GM12878 (cell line): Measurements from ENCODE around the gene VEPH1. TPM values are rescaled to one million over a fixed set of nuclear protein-coding genes. Genes with fewer than 3 reads are reported as not detected.

ENCODE experiments used
- ATAC-seq: fragments of 200-7000 bp; cut with Tn5 transposase; 3 replicates; pipeline ENCODE4 v1.9.1; 2020; ENCODE audit warnings: mild to moderate bottlenecking, moderate library complexity
- BruUV-seq: library from RNA; stranded (reverse); fragments of 400-500 nt; replicated peaks from 2 replicates; lab custom pipeline; 2021; lab: Mats Ljungman, UMichigan
- CTCF ChIA-PET: fragments of 300-600 bp; sonication (Branson Sonifier 250); formaldehyde crosslinking; extraction: SDS; loops from one replicate; lab custom pipeline; 2021; ENCODE audit warnings: inconsistent platforms; lab: Yijun Ruan, JAX
- POLR2A ChIA-PET: fragments of 350-600 bp; formaldehyde crosslinking; extraction: SDS; loops from one replicate; lab custom pipeline; 2021; ENCODE audit warnings: inconsistent platforms; lab: Charles Lee
- RAD21 ChIA-PET: fragments of 300-600 bp; sonication (Branson Sonifier 250); formaldehyde crosslinking; loops from one replicate; lab custom pipeline; 2023; ENCODE audit warnings: antibody characterized with exemption; ENCODE audit not compliant: unreplicated experiment; lab: Charles Lee
- SMC1A ChIA-PET: fragments of 300-600 bp; sonication (Branson Sonifier 250); formaldehyde crosslinking; loops from one replicate; lab custom pipeline; 2023; ENCODE audit not compliant: unreplicated experiment, uncharacterized antibody; lab: Charles Lee
- DNase-seq: peaks from one replicate; pipeline ENCODE4 v3.0.0-alpha.2; 2011; ENCODE audit warnings: low read depth, low spot score
- FAIRE-seq: peaks from 3 replicates; lab custom pipeline; 2011; peaks lifted over from hg19 to GRCh38; lab: Jason Lieb, UNC
- H2AFZ ChIP-seq: 2 replicates; pipeline ENCODE4 v1.6.0; 2011; ENCODE audit warnings: low read depth, low read length, control low read depth; ENCODE audit not compliant: control insufficient read depth
- H3K27ac ChIP-seq: 2 replicates; pipeline ENCODE4 v1.5.1; 2011; ENCODE audit warnings: control low read depth; ENCODE audit not compliant: control insufficient read depth, insufficient read depth
- H3K27me3 ChIP-seq, 2 experiments: replicated peaks in 1 of 2; 2 replicates each; pipeline versions ENCODE4 v1.6.0 to v1.6.1; 2011; ENCODE audit warnings: low read length in 1 of 2; ENCODE audit not compliant: control insufficient read depth in 2 of 2, insufficient read depth in 2 of 2
- H3K36me3 ChIP-seq, 2 experiments: 2 replicates each; pipeline ENCODE4 v1.5.1; 2011; ENCODE audit warnings: low read length in 1 of 2; ENCODE audit not compliant: control insufficient read depth in 2 of 2, insufficient read depth in 2 of 2
- H3K4me1 ChIP-seq: 2 replicates; pipeline ENCODE4 v1.6.1; 2011; ENCODE audit warnings: mild to moderate bottlenecking, low read length, moderate library complexity, mixed read lengths; ENCODE audit not compliant: control insufficient read depth, insufficient read depth
- H3K4me2 ChIP-seq: 2 replicates; pipeline ENCODE4 v1.6.0; 2011; ENCODE audit warnings: control low read depth; ENCODE audit not compliant: control insufficient read depth, insufficient read depth
- H3K4me3 ChIP-seq: fragments of 200-600 bp; sonication (generic); 2 replicates; pipeline ENCODE4 v1.5.1; 2016
- H3K79me2 ChIP-seq: 2 replicates; pipeline ENCODE4 v1.6.0; 2011; ENCODE audit warnings: low read length; ENCODE audit not compliant: control insufficient read depth, insufficient read depth
- H3K9ac ChIP-seq: 2 replicates; pipeline ENCODE4 v1.8.0; 2011; ENCODE audit warnings: low read length, control low read depth, mixed read lengths; ENCODE audit not compliant: control insufficient read depth, insufficient read depth
- H3K9me3 ChIP-seq: replicated peaks from 3 replicates; pipeline ENCODE4 v1.5.1; 2011; ENCODE audit warnings: mild to moderate bottlenecking, low read length; ENCODE audit not compliant: control insufficient read depth, insufficient read depth
- H4K20me1 ChIP-seq: 2 replicates; pipeline ENCODE4 v1.6.0; 2011; ENCODE audit not compliant: control insufficient read depth, insufficient read depth
- HDGF ChIP-seq: fragments of 450-650 bp; IDR thresholded peaks from 2 replicates; pipeline ENCODE4 v1.6.1; 2016; ENCODE audit warnings: antibody characterized with exemption
- IKZF1 ChIP-seq: fragments of 450-650 bp; conservative IDR thresholded peaks from 2 replicates; pipeline ENCODE4 v1.6.1; 2017; ENCODE audit warnings: antibody characterized with exemption, mild to moderate bottlenecking
- IKZF2 ChIP-seq, 2 experiments: fragments of 450-650 bp; IDR thresholded peaks; 2 replicates each; pipeline ENCODE4 v1.6.1; 2017; ENCODE audit warnings: mild to moderate bottlenecking in 2 of 2, moderate library complexity in 2 of 2
- JUNB ChIP-seq: IDR thresholded peaks from 2 replicates; pipeline ENCODE4 v1.6.1; 2016; ENCODE audit warnings: antibody characterized with exemption, mild to moderate bottlenecking
- KDM1A ChIP-seq: fragments of 200-600 bp; sonication (generic); IDR thresholded peaks from 2 replicates; pipeline ENCODE4 v1.6.1; 2016; ENCODE audit warnings: borderline replicate concordance
- MEF2B ChIP-seq: fragments of 450-650 bp; IDR thresholded peaks from 2 replicates; pipeline ENCODE4 v1.6.1; 2018; ENCODE audit warnings: mild to moderate bottlenecking, moderate library complexity; ENCODE audit not compliant: partially characterized antibody, poor library complexity, severe bottlenecking
- MYC ChIP-seq: IDR thresholded peaks from 2 replicates; pipeline ENCODE4 v1.6.1; 2011; ENCODE audit warnings: mild to moderate bottlenecking, low read length, moderate library complexity, inconsistent platforms; ENCODE audit not compliant: insufficient read depth, insufficient replicate concordance, insufficient read length, severe bottlenecking
- PML ChIP-seq: IDR thresholded peaks from 2 replicates; pipeline ENCODE4 v1.6.1; 2012; ENCODE audit warnings: low read length, inconsistent platforms
- RBBP5 ChIP-seq: fragments of 200-600 bp; sonication (generic); conservative IDR thresholded peaks from 2 replicates; pipeline ENCODE4 v1.6.1; 2016
- RELA ChIP-seq: fragments of 450-650 bp; IDR thresholded peaks from 2 replicates; pipeline ENCODE4 v1.8.0; 2014; ENCODE audit warnings: borderline replicate concordance; ENCODE audit not compliant: partially characterized antibody
- SPI1 ChIP-seq: IDR thresholded peaks from 2 replicates; pipeline ENCODE4 v1.6.1; 2011; ENCODE audit warnings: low read depth, mild to moderate bottlenecking, low read length, moderate library complexity, borderline replicate concordance; ENCODE audit not compliant: insufficient read depth
- STAT1 ChIP-seq: fragments of 450-650 bp; conservative IDR thresholded peaks from 2 replicates; pipeline ENCODE4 v1.6.1; 2014; ENCODE audit warnings: antibody characterized with exemption, mild to moderate bottlenecking
- STAT3 ChIP-seq: IDR thresholded peaks from 2 replicates; pipeline ENCODE4 v1.6.1; 2011; ENCODE audit warnings: low read depth, low read length, improper control_type of control experiment
- WGBS: methylation state at CpG from one replicate; pipeline ENCODE4 v1.1.6; 2016; ENCODE audit warnings: low lambda C conversion rate; ENCODE audit not compliant: insufficient replicate concordance, insufficient coverage; ENCODE audit errors: missing lambda C conversion rate; 5-methylcytosine and 5-hydroxymethylcytosine counted together
- in situ Hi-C: fragments of 300-500 bp; cut with MboI; formaldehyde crosslinking; loops from 9 replicates; pipeline ENCODE4 v1.14.3; 2018; ENCODE audit warnings: mixed read lengths
- intact Hi-C: fragments of 100-400 bp; cut with micrococcal nuclease; formaldehyde crosslinking; loops from one replicate; pipeline ENCODE4 v1.14.2; 2022; ENCODE audit not compliant: unreplicated experiment
- polyA plus RNA-seq, 11 experiments: library from polyadenylated mRNA; depleted of rRNA in 4 of 11; unstranded in 6 of 11; stranded (reverse) in 5 of 11; fragments of >200 nt; fragmentation: Nextera tagmentation in 4 of 11; fragmentation: Illumina TruSeq in 1 of 11; extraction: Ambion mirVana in 4 of 11; extraction: Trizol in 1 of 11; gene quantifications; 1 replicate in 1 of 11; 2 replicates in 10 of 11; pipeline versions ENCODE4 v1.2.1 to v1.2.3, GENCODE V29; 2011 to 2016; ENCODE audit warnings: inconsistent platforms in 2 of 11, missing spikeins in 2 of 11, low read depth in 1 of 11
- total RNA-seq, 4 experiments: library from RNA; depleted of rRNA in 3 of 4; stranded (reverse); fragments of >200 nt in 3 of 4; fragmentation: Illumina TruSeq in 1 of 4; extraction: Trizol in 1 of 4; gene quantifications; 2 replicates each; pipeline versions ENCODE4 v1.2.1 to v1.2.3, GENCODE V29; 2013 to 2021
- TF ChIP-seq, protein P1 (sequence below): IDR thresholded peaks from 2 replicates; pipeline ENCODE4 v1.6.1; 2012; ENCODE audit warnings: low read depth, low read length, improper control_type of control experiment
- TF ChIP-seq, protein P2 (sequence below): fragments of 450-650 bp; IDR thresholded peaks from 2 replicates; pipeline ENCODE4 v1.6.1; 2017; ENCODE audit warnings: mild to moderate bottlenecking, low read depth, inconsistent platforms; ENCODE audit not compliant: poor library complexity, severe bottlenecking
- TF ChIP-seq, protein P3 (sequence below): fragments of 450-650 bp; IDR thresholded peaks from 2 replicates; pipeline ENCODE4 v1.6.1; 2016; ENCODE audit warnings: mild to moderate bottlenecking, moderate library complexity, borderline replicate concordance

VEPH1 gene
- total and polyA plus RNA-seq, 10 of the 15 experiments (the other 5 are each of a cell fraction or from before 2014, with no cell fraction given) = 0.04 to 0.26 (median 0.17) TPM; not detected in 7

DNA sequence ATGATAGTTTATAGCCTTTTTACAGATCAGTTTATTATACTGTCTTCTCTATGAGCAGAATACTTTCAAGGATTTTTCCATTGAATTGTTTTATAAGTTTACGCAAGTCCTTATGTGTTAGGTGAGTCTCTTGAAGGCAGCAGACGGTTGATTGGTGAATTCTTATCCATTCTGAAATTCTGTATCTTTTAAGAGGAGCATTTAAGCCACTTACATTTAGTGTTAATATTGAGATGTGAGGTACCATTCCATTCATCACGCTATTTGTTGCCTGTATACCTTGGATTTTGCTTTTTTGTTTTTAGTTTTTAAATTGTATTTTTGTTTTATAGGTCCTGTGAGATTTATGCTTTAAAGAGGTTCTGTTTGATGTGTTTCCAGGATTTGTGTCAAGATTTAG lies 32.5 kb upstream of the VEPH1 start:
- ChIA-PET RAD21 (interaction anchor here (4.8 kb wide), 1 partner anchor 38 kb away, joined by 56 read pairs; no protein-coding TSS in a partner anchor), CTCF (interaction anchor here (7.6 kb wide), 1 partner anchor 39 kb away, joined by 181 read pairs; no protein-coding TSS in a partner anchor), SMC1A (interaction anchor here (0.7 to 4.8 kb wide), 2 partner anchors 38 to 602 kb away, joined by 3 to 78 read pairs; no protein-coding TSS in a partner anchor), POLR2A (no interaction called here)
- Histone ChIP-seq H3K27ac (no peak overlapping the region), H4K20me1 (no peaks in the 10 kb centered on the region; the same call in 1 of the 2 replicates), H3K27me3 (no peaks in the 10 kb centered on the region), H3K36me3 (no peaks in the 10 kb centered on the region), H3K4me1 (no peaks in the 10 kb centered on the region), H3K9ac (no peak overlapping the region), H3K79me2 (no peaks in the 10 kb centered on the region), H2AFZ (no peak overlapping the region), H3K9me3 (no peaks in the 10 kb centered on the region), H3K4me2 (no peak overlapping the region), H3K4me3 (no peak overlapping the region)
- BruUV-seq = no TSS peak
- in situ Hi-C loops (no loop called here), intact Hi-C loops (no loop called here)
- no peak for TF ChIP-seq PML
- TF ChIP-seq IKZF1 = no peak
- no peak for TF ChIP-seq HDGF
- TF ChIP-seq IKZF2 (IDR thresholded peaks at IDR 0.05) = no peak
- no peak for TF ChIP-seq RBBP5
- TF ChIP-seq, protein P1, sequence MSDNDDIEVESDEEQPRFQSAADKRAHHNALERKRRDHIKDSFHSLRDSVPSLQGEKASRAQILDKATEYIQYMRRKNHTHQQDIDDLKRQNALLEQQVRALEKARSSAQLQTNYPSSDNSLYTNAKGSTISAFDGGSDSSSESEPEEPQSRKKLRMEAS = no peak
- no peak for TF ChIP-seq STAT1
- TF ChIP-seq, protein P2, sequence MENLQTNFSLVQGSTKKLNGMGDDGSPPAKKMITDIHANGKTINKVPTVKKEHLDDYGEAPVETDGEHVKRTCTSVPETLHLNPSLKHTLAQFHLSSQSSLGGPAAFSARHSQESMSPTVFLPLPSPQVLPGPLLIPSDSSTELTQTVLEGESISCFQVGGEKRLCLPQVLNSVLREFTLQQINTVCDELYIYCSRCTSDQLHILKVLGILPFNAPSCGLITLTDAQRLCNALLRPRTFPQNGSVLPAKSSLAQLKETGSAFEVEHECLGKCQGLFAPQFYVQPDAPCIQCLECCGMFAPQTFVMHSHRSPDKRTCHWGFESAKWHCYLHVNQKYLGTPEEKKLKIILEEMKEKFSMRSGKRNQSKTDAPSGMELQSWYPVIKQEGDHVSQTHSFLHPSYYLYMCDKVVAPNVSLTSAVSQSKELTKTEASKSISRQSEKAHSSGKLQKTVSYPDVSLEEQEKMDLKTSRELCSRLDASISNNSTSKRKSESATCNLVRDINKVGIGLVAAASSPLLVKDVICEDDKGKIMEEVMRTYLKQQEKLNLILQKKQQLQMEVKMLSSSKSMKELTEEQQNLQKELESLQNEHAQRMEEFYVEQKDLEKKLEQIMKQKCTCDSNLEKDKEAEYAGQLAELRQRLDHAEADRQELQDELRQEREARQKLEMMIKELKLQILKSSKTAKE = no peak
- no peak for TF ChIP-seq RELA
- no peak for TF ChIP-seq MYC
- TF ChIP-seq SPI1 = no peak
- TF ChIP-seq KDM1A = no peak
- TF ChIP-seq, protein P3, sequence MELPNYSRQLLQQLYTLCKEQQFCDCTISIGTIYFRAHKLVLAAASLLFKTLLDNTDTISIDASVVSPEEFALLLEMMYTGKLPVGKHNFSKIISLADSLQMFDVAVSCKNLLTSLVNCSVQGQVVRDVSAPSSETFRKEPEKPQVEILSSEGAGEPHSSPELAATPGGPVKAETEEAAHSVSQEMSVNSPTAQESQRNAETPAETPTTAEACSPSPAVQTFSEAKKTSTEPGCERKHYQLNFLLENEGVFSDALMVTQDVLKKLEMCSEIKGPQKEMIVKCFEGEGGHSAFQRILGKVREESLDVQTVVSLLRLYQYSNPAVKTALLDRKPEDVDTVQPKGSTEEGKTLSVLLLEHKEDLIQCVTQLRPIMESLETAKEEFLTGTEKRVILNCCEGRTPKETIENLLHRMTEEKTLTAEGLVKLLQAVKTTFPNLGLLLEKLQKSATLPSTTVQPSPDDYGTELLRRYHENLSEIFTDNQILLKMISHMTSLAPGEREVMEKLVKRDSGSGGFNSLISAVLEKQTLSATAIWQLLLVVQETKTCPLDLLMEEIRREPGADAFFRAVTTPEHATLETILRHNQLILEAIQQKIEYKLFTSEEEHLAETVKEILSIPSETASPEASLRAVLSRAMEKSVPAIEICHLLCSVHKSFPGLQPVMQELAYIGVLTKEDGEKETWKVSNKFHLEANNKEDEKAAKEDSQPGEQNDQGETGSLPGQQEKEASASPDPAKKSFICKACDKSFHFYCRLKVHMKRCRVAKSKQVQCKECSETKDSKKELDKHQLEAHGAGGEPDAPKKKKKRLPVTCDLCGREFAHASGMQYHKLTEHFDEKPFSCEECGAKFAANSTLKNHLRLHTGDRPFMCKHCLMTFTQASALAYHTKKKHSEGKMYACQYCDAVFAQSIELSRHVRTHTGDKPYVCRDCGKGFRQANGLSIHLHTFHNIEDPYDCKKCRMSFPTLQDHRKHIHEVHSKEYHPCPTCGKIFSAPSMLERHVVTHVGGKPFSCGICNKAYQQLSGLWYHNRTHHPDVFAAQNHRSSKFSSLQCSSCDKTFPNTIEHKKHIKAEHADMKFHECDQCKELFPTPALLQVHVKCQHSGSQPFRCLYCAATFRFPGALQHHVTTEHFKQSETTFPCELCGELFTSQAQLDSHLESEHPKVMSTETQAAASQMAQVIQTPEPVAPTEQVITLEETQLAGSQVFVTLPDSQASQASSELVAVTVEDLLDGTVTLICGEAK = no peak
- TF ChIP-seq STAT3 = no peak
- TF ChIP-seq MEF2B = no peak
- TF ChIP-seq JUNB = no peak
- ATAC-seq (no peak), DNase-seq (no peak), FAIRE-seq (no peak)
- WGBS = 35% methylated on average over 3 of the region's 3 CpGs
